Stimulated activated CD8-positive, alpha-beta memory T cell treated with anti-CD3 and anti-CD28 coated beads, Interleukin-2, amount 100 ng/mL, for 1 hour (primary cell): Measurements from ENCODE around the gene C13orf46.
"Not testable (repeated sequence)": the region's sequence is repeated elsewhere in the genome, so short reads cannot be mapped to it uniquely, and the experiment has no call there.

ENCODE experiments used
- DNase-seq, 2 donors: peaks; one replicate each; pipeline ENCODE4 v3.0.0-alpha.2; 2020; ENCODE audit warnings: low read depth in 2 of 2

C13orf46 gene

GRCh38 chr13:113923376-113924063 is 50.4 kb downstream of the C13orf46 start:
- DNase-seq, result no peak

DNA sequence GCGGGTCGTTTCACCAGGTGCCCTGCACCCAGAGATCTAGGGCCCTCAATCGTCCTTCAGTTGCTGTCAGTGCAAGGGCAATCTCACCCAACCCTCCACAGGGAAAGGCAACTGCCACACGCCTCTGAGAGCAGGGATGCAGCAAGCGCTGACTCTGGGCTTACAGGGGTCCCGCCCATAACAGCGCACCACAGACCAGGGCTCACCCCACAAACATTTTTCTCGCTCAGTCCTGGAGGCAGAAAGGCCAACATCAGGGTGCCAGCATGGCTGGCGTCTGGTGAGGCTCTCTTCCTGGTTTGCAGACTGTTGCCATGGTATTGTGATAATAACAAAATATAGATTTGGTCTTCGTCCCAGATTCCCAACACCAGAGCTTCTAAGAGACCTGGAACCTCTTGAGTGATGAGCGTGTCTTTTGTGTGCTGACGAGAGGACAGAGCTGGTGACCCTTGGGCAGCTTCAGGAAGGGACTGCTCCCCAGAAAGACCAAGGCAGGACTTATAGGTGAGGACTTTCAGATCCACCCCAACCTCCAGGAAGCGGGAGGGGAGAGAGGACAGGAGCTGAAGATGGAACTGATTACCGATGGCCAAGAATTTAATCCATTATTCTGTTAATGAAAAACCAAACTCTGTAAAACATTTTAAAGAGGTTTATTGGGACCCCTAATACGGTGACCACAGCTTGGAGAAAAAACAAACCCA is 51.3 kb downstream of the C13orf46 start:
- no peak for DNase-seq

- DNase-seq, result no peak
Observed at GRCh38 chr13:113921763-113922162, 52.1 kb downstream of the C13orf46 start.

DNA sequence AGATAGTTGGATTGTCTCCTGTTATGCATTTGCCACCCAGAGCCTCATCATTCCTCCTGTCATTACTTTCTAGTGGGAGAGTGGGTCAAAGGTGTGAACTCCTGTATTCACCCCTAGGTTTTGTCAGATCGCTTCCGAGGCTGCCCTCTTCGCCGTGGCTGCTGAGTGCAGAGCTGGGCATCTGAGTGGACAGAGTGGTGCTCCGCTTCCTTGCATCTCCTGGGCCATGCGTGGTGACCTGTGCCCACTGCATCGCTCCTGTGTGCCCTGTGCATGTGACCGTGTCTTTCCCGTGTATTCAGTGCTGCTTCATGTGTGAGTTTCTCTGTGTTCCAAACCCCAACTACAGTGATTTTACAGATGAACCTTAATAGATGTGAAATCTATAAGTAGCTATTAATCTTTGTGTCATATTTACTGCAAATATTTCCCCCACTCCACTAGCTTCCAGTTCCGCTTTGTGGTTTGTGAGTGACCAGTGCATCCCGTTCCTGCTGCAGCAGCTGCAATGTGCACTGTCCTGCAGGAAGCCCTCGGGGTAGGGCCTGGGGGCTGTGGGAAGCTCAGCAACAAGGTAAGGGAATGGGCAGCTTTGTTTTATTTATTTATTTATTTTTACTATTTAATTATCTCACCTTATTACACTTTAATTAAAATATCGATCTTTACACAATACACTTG is 53.1 kb downstream of the C13orf46 start:
- no peak for DNase-seq

DNA sequence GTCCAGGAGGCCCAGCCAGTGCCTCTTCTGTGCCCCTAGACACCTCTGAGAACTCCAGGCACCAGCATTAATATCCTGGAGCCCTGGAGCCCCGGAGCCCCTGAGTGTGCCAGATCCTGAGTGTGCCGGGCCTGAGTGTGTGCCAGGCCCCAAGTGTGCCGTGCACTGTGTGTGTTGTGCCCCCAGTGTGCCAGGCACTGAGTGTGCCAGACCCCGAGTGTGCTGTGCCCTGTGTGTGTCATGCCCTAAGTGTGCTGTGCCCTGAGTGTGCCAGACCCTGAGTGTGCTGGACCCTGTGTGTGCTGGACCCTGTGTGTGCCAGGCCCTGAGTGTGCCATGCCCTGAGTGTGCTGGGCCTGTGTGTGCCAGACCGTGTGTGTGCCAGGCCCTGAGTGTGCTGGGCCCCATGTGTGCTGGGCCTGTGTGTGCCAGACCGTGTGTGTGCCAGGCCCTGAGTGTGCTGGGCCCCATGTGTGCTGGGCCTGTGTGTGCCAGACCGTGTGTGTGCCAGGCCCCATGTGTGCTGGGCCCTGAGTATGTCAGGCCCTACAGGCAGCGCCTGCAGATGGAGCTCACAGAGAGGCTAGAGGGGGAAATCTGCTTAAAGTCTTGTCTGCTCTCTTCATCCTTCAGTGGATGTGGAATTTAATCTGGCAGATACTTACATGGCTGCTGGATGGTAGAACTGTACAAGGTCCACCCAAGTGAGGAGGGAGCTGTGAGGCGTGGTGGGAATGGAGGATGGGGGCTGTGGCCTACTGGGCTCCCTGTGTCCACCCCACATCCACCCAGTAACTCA is 53.9 kb downstream of the C13orf46 start:
- DNase-seq, result no peak

- no peak for DNase-seq
Observed at GRCh38 chr13:113918981-113919701, 54.7 kb downstream of the C13orf46 start.

DNA sequence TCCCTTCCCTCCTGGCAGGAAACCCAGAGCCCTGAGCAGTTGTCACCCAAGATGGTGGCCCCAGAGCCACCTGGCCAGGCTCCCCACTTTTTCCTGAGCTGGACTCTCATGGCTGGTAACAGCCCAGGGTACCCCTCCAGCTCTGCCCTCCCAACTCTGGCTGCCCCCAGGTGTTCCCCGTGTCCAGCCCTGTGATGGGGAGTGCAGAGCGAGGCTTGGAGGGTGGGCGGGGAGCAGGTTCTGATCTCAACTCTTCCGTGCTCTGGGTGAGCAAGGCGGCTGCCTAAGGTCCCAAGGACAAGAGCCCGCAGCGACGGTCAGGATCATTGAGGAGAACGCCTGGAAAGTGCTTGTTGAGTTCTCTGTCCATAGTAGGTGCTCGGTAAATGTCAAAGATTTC is 55.3 kb downstream of the C13orf46 start:
- DNase-seq, result no peak

DNA sequence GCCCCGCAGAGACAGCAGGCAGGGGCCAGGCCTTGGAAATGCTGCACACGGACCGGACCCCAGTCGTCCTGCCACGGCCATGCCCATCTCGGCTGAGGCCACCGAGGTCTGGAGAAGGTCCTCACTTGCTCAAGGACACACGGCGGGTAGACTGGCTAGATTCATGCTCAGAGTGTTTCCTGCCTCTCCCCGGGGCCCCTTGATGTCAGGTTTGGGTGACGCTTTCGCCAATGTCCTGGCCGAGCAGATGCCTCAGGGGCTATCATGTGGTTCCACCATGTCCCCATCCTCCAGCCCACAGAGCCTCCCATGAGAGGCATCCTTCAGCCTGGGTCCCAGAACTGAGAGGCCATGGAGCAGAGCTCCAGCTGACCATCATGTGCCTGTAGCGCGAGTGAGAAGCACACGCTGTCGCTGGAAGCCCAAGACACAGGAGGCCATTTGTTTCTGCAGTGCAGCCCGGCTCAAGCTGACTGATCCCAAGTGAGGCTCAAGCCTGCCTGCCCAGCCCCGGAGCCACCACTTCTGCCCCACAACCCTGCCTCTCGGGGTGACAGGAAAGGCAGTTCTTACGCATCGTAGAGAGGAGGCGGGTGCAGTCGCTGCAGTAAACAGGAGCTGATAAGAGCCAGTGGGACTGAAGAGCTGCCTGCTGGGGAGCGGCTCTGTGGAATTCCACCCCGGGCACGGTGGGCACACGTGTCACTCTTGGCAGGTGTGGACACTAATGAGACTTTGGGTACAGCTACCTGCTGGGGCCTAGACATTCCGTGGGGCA is 56.1 kb downstream of the C13orf46 start:
- no peak for DNase-seq

- no peak for DNase-seq
Observed at GRCh38 chr13:113917096-113917495, 56.8 kb downstream of the C13orf46 start.

GRCh38 chr13:113916330-113916815 is 57.5 kb downstream of the C13orf46 start:
- no peak for DNase-seq

DNA sequence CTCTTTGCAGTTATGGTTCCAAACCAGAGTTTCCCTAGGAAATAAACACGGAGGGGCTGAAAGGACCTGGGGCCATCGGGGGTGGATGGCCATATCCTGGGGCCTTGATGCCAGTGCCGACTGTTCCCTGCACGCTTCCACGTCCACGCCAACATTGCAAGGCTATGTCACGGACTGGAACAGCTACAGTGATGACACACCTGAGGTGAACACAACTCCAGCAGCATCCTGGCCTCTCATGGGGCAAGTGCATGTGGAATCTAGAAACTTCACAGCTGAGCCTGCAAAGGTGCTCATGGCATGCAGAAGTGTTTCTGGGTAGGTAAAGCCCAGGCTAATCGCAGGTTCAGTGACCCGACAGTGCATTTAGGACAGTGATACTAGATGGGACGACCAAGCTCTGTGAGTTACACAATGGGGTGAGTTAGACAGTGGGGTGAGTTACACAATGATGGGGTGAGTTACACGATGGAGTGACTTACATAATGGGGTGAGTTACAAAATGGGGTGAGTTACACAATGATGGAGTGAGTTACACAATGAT is 58.0 kb downstream of the C13orf46 start:
- no peak for DNase-seq

- DNase-seq, result no peak
Observed at GRCh38 chr13:113915012-113915763, 58.7 kb downstream of the C13orf46 start.

- no peak for DNase-seq
Observed at GRCh38 chr13:113914333-113915011, 59.4 kb downstream of the C13orf46 start.

DNA sequence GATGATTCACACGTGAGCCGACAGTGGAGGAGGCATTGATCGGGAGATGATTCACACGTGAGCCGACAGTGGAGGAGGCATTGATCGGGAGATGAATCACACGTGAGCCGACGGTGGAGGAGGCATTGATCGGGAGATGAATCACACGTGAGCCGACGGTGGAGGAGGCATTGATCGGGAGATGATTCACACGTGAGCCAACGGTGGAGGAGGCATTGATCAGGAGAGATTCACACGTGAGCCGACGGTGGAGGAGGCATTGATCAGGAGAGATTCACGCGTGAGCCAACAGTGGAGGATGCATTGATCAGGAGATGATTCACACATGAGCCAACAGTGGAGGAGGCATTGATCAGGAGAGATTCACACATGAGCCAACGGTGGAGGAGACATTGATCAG is 60.0 kb downstream of the C13orf46 start:
- DNase-seq, result not testable (repeated sequence)

DNA sequence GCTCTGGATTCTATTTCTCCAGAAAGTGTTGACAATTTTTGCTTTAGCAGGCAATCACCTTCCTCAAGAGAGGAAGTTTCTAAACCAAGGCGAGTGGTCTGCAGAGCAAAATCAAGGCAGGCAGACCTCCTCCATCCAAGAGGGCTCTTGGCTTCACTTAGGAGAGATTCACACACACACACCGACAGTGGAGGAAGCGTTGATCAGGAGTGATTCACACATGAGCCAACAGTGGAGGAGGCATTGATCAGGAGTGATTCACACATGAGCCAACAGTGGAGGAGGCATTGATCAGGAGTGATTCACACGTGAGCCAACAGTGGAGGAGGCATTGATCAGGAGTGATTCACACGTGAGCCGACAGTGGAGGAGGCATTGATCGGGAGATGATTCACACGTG is 60.5 kb downstream of the C13orf46 start:
- DNase-seq, result not testable (repeated sequence)

GRCh38 chr13:113912596-113912995 is 61.3 kb downstream of the C13orf46 start:
- DNase-seq, result no peak

- DNase-seq, result no peak
Observed at GRCh38 chr13:113907635-113908617, 66.0 kb downstream of the C13orf46 start.

DNA sequence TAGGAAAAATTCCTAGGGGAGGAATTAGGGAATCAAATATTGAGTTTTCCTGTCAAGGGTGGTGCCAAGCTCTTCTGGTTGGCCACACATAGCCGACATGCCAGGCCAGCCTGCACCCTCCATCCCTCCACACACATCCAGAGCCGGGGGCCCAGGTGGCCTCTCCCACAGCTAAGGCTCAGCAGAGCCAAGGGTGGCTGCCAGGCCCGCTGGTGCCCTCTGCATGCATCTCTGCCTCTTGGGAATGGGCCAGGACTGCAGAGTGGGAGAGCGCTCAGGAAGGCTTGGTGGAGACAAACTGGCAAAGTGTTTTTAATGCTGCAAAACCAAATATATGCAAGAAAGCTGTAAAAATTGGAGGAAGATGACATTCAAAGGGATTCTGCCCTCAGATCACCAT is 67.3 kb downstream of the C13orf46 start:
- DNase-seq, result no peak
